ENCODE measurements around the gene VGLL4. TPM values are rescaled to one million over a fixed set of nuclear protein-coding genes. Genes with fewer than 3 reads are reported as not detected.

The VGLL4 gene
- total RNA-seq, 1 donor from 2014 or later = 111 TPM

GRCh38 chr3:11632564-11632963 is 11.2 kb downstream of the VGLL4 start:
- TF ChIP-seq CTCF (conservative IDR thresholded peaks at IDR 0.05) = no peak
- no peaks in the 10 kb centered on the region for H3K27me3 Mint-ChIP-seq
- H3K9me3 Mint-ChIP-seq = no peaks in the 10 kb centered on the region
- DNase-seq (ENCODE audit: extremely low spot score, unreplicated experiment) = no peak
- H3K4me1 Mint-ChIP-seq (ENCODE audit: unreplicated experiment) = peaks cover 69% of the 10 kb centered on the region
- H3K36me3 Mint-ChIP-seq = peaks cover 22% of the 10 kb centered on the region
- H3K27ac Mint-ChIP-seq = peak overlapping the region; percentile 26
- peak overlapping the region; percentile 24 for H3K4me3 Mint-ChIP-seq

- H3K27ac Mint-ChIP-seq = no peak overlapping the region
- H3K36me3 Mint-ChIP-seq = peaks cover 22% of the 10 kb centered on the region
- DNase-seq (ENCODE audit: extremely low spot score, unreplicated experiment) = no peak
- H3K4me3 Mint-ChIP-seq = peak overlapping the region; percentile 8
- no peak for TF ChIP-seq CTCF (conservative IDR thresholded peaks at IDR 0.05)
- no peaks in the 10 kb centered on the region for H3K27me3 Mint-ChIP-seq
- H3K4me1 Mint-ChIP-seq (ENCODE audit: unreplicated experiment) = peaks cover 63% of the 10 kb centered on the region
- no peaks in the 10 kb centered on the region for H3K9me3 Mint-ChIP-seq
Measured at GRCh38 chr3:11631820-11632219, 11.9 kb downstream of the VGLL4 start.

- Mint-ChIP-seq H3K27ac (no peak overlapping the region), H3K27me3 (no peaks in the 10 kb centered on the region), H3K4me3 (no peak overlapping the region), H3K4me1 (ENCODE audit: unreplicated experiment) (peaks cover 61% of the 10 kb centered on the region), H3K36me3 (peaks cover 27% of the 10 kb centered on the region), H3K9me3 (no peaks in the 10 kb centered on the region)
- no peak for TF ChIP-seq CTCF (conservative IDR thresholded peaks at IDR 0.05)
- no peak for DNase-seq (ENCODE audit: extremely low spot score, unreplicated experiment)
Measured at GRCh38 chr3:11629716-11630115, 14.0 kb downstream of the VGLL4 start.

- no peak overlapping the region for H3K4me3 Mint-ChIP-seq
- H3K9me3 Mint-ChIP-seq = no peaks in the 10 kb centered on the region
- H3K4me1 Mint-ChIP-seq (ENCODE audit: unreplicated experiment) = peaks cover 57% of the 10 kb centered on the region
- H3K27ac Mint-ChIP-seq = no peak overlapping the region
- no peak for TF ChIP-seq CTCF (conservative IDR thresholded peaks at IDR 0.05)
- no peak for DNase-seq (ENCODE audit: extremely low spot score, unreplicated experiment)
- no peaks in the 10 kb centered on the region for H3K27me3 Mint-ChIP-seq
- peaks cover 31% of the 10 kb centered on the region for H3K36me3 Mint-ChIP-seq
Measured at GRCh38 chr3:11627612-11628011, 16.1 kb downstream of the VGLL4 start.

- H3K4me1 Mint-ChIP-seq (ENCODE audit: unreplicated experiment) = peaks cover 55% of the 10 kb centered on the region
- DNase-seq (ENCODE audit: extremely low spot score, unreplicated experiment) = no peak
- TF ChIP-seq CTCF (conservative IDR thresholded peaks at IDR 0.05) = no peak
- H3K4me3 Mint-ChIP-seq = peak overlapping the region; percentile 4
- no peaks in the 10 kb centered on the region for H3K9me3 Mint-ChIP-seq
- H3K36me3 Mint-ChIP-seq = peaks cover 30% of the 10 kb centered on the region
- no peaks in the 10 kb centered on the region for H3K27me3 Mint-ChIP-seq
- H3K27ac Mint-ChIP-seq = no peak overlapping the region
Measured at GRCh38 chr3:11626084-11626463, 17.6 kb downstream of the VGLL4 start.
